K562 (cell line): ENCODE measurements around the gene LENEP. TPM values are rescaled to one million over a fixed set of nuclear protein-coding genes. Genes with fewer than 3 reads are reported as not detected.

Experiments
- ARID3A ChIP-seq: IDR thresholded peaks from 2 replicates; pipeline ENCODE4 v1.6.1; 2012; ENCODE audit warnings: low read depth, low read length, improper control_type of control experiment, borderline replicate concordance
- HDAC2 ChIP-seq: fragments of 450-650 bp; IDR thresholded peaks from 2 replicates; pipeline ENCODE4 v1.6.1; 2016; ENCODE audit warnings: mild to moderate bottlenecking
- L3MBTL2 ChIP-seq: fragments of 450-650 bp; IDR thresholded peaks from 2 replicates; pipeline ENCODE4 v1.6.1; 2016; ENCODE audit warnings: mild to moderate bottlenecking, moderate library complexity
- SMAD4 ChIP-seq: fragments of 250-450 bp; sonication (Bioruptor Pico); conservative IDR thresholded peaks from 2 replicates; pipeline ENCODE4 v1.8.0; 2021; ENCODE audit warnings: inconsistent platforms, mild to moderate bottlenecking, moderate library complexity
- TAF1 ChIP-seq: IDR thresholded peaks from 2 replicates; pipeline ENCODE4 v1.6.1; 2011; ENCODE audit warnings: mild to moderate bottlenecking, low read length, moderate library complexity; ENCODE audit not compliant: insufficient read depth, control insufficient read depth, severe bottlenecking; ENCODE audit errors: extremely low read depth
- ZBTB26 ChIP-seq: fragments of 450-650 bp; formaldehyde crosslinking; IDR thresholded peaks from 2 replicates; pipeline ENCODE4 v1.4.0; 2022; ENCODE audit warnings: missing genetic modification characterization
- ZNF175 ChIP-seq: fragments of 200-800 bp; sonication (Bioruptor generic); IDR thresholded peaks from 2 replicates; pipeline ENCODE4 v1.6.1; 2016; ENCODE audit warnings: low read depth, mild to moderate bottlenecking, missing genetic modification characterization, missing compliant biosample characterization
- ZNF311 ChIP-seq: fragments of 250-450 bp; sonication (Bioruptor Pico); IDR thresholded peaks from 2 replicates; pipeline ENCODE4 v1.4.0; 2020; ENCODE audit warnings: mild to moderate bottlenecking, moderate library complexity
- ZNF668 ChIP-seq: fragments of 250-450 bp; sonication (Bioruptor Pico); IDR thresholded peaks from 2 replicates; pipeline ENCODE4 v1.8.0; 2022; ENCODE audit warnings: mild to moderate bottlenecking, inconsistent platforms
- polyA plus RNA-seq, 8 experiments: library from polyadenylated mRNA; depleted of rRNA in 4 of 8; stranded (reverse) in 5 of 8; unstranded in 3 of 8; fragments of >200 nt; fragmentation: Nextera tagmentation in 2 of 8; fragmentation: Illumina TruSeq in 1 of 8; extraction: Ambion mirVana in 2 of 8; extraction: Trizol in 1 of 8; gene quantifications; 2 replicates each; pipeline versions ENCODE4 v1.2.1 to v1.2.3, GENCODE V29; 2011 to 2014; ENCODE audit warnings: inconsistent platforms in 1 of 8, missing spikeins in 1 of 8
- total RNA-seq, 7 experiments: library from RNA; depleted of rRNA in 6 of 7; stranded (reverse); fragments of >200 nt in 6 of 7; fragmentation: Illumina TruSeq in 2 of 7; extraction: Trizol in 2 of 7; gene quantifications; 2 replicates each; pipeline versions ENCODE4 v1.2.1 to v1.2.3, GENCODE V29; 2011 to 2021; ENCODE audit warnings: low replicate concordance in 1 of 7
- TF ChIP-seq, protein P1 (sequence below): fragments of 200-600 bp; sonication (generic); IDR thresholded peaks from one replicate; pipeline ENCODE4 v1.6.1; 2012; ENCODE audit warnings: mild to moderate bottlenecking, low read depth, low read length, inconsistent platforms

LENEP gene
- total and polyA plus RNA-seq, 9 of the 15 experiments (the other 6 are each of a cell fraction or from before 2014, with no cell fraction given): 0.23 to 0.87 (median 0.67) TPM; not detected in 5

- TF ChIP-seq, protein P1, sequence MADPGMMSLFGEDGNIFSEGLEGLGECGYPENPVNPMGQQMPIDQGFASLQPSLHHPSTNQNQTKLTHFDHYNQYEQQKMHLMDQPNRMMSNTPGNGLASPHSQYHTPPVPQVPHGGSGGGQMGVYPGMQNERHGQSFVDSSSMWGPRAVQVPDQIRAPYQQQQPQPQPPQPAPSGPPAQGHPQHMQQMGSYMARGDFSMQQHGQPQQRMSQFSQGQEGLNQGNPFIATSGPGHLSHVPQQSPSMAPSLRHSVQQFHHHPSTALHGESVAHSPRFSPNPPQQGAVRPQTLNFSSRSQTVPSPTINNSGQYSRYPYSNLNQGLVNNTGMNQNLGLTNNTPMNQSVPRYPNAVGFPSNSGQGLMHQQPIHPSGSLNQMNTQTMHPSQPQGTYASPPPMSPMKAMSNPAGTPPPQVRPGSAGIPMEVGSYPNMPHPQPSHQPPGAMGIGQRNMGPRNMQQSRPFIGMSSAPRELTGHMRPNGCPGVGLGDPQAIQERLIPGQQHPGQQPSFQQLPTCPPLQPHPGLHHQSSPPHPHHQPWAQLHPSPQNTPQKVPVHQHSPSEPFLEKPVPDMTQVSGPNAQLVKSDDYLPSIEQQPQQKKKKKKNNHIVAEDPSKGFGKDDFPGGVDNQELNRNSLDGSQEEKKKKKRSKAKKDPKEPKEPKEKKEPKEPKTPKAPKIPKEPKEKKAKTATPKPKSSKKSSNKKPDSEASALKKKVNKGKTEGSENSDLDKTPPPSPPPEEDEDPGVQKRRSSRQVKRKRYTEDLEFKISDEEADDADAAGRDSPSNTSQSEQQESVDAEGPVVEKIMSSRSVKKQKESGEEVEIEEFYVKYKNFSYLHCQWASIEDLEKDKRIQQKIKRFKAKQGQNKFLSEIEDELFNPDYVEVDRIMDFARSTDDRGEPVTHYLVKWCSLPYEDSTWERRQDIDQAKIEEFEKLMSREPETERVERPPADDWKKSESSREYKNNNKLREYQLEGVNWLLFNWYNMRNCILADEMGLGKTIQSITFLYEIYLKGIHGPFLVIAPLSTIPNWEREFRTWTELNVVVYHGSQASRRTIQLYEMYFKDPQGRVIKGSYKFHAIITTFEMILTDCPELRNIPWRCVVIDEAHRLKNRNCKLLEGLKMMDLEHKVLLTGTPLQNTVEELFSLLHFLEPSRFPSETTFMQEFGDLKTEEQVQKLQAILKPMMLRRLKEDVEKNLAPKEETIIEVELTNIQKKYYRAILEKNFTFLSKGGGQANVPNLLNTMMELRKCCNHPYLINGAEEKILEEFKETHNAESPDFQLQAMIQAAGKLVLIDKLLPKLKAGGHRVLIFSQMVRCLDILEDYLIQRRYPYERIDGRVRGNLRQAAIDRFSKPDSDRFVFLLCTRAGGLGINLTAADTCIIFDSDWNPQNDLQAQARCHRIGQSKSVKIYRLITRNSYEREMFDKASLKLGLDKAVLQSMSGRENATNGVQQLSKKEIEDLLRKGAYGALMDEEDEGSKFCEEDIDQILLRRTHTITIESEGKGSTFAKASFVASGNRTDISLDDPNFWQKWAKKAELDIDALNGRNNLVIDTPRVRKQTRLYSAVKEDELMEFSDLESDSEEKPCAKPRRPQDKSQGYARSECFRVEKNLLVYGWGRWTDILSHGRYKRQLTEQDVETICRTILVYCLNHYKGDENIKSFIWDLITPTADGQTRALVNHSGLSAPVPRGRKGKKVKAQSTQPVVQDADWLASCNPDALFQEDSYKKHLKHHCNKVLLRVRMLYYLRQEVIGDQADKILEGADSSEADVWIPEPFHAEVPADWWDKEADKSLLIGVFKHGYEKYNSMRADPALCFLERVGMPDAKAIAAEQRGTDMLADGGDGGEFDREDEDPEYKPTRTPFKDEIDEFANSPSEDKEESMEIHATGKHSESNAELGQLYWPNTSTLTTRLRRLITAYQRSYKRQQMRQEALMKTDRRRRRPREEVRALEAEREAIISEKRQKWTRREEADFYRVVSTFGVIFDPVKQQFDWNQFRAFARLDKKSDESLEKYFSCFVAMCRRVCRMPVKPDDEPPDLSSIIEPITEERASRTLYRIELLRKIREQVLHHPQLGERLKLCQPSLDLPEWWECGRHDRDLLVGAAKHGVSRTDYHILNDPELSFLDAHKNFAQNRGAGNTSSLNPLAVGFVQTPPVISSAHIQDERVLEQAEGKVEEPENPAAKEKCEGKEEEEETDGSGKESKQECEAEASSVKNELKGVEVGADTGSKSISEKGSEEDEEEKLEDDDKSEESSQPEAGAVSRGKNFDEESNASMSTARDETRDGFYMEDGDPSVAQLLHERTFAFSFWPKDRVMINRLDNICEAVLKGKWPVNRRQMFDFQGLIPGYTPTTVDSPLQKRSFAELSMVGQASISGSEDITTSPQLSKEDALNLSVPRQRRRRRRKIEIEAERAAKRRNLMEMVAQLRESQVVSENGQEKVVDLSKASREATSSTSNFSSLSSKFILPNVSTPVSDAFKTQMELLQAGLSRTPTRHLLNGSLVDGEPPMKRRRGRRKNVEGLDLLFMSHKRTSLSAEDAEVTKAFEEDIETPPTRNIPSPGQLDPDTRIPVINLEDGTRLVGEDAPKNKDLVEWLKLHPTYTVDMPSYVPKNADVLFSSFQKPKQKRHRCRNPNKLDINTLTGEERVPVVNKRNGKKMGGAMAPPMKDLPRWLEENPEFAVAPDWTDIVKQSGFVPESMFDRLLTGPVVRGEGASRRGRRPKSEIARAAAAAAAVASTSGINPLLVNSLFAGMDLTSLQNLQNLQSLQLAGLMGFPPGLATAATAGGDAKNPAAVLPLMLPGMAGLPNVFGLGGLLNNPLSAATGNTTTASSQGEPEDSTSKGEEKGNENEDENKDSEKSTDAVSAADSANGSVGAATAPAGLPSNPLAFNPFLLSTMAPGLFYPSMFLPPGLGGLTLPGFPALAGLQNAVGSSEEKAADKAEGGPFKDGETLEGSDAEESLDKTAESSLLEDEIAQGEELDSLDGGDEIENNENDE: no peak
- TF ChIP-seq HDAC2 (0 out of 2 replicates have a peak, but pooled peaks have one; percentile 41), L3MBTL2 (no peak), ZNF175 (CRISPR knock-in tag) (0 out of 2 replicates have a peak, but pooled peaks have one; percentile 10), ARID3A (no peak), ZNF311 (CRISPR knock-in tag) (no peak), TAF1 (no peak), SMAD4 (CRISPR knock-in tag) (no peak), ZNF668 (no peak), ZBTB26 (CRISPR knock-in tag) (no peak)
These were observed 19.6 kb downstream of the LENEP start (continued) for GRCh38 chr1:155012776-155013602.
